Stomach (tissue), 4 donors: ENCODE measurements around the gene PRKACG.
"Not testable (repeated sequence)": the region's sequence is repeated elsewhere in the genome, so short reads cannot be mapped to it uniquely, and the experiment has no call there.

ENCODE experiments used
- CTCF ChIP-seq, 7 experiments: fragments of 450-650 bp in 4 of 7; fragments of 200-600 bp in 3 of 7; sonication (generic) in 3 of 7; IDR thresholded peaks; one replicate each; pipeline ENCODE4 v1.5.1; 2016 to 2019; ENCODE audit warnings: antibody characterized with exemption in 7 of 7, control low read depth in 2 of 7, mild to moderate bottlenecking in 1 of 7
- POLR2A ChIP-seq, 4 donors: fragments of 450-650 bp; IDR thresholded peaks; one replicate each; pipeline ENCODE4 v1.6.1; 2016; ENCODE audit warnings: antibody characterized with exemption in 4 of 4, control low read depth in 2 of 4, mild to moderate bottlenecking in 1 of 4, moderate library complexity in 1 of 4

- TF ChIP-seq CTCF, POLR2A (IDR thresholded peaks at IDR 0.05): not testable (repeated sequence)
Measured at GRCh38 chr9:68986949-68987348, 27.0 kb downstream of the PRKACG start.
